ENCODE measurements around the gene ZBTB3.

DNA sequence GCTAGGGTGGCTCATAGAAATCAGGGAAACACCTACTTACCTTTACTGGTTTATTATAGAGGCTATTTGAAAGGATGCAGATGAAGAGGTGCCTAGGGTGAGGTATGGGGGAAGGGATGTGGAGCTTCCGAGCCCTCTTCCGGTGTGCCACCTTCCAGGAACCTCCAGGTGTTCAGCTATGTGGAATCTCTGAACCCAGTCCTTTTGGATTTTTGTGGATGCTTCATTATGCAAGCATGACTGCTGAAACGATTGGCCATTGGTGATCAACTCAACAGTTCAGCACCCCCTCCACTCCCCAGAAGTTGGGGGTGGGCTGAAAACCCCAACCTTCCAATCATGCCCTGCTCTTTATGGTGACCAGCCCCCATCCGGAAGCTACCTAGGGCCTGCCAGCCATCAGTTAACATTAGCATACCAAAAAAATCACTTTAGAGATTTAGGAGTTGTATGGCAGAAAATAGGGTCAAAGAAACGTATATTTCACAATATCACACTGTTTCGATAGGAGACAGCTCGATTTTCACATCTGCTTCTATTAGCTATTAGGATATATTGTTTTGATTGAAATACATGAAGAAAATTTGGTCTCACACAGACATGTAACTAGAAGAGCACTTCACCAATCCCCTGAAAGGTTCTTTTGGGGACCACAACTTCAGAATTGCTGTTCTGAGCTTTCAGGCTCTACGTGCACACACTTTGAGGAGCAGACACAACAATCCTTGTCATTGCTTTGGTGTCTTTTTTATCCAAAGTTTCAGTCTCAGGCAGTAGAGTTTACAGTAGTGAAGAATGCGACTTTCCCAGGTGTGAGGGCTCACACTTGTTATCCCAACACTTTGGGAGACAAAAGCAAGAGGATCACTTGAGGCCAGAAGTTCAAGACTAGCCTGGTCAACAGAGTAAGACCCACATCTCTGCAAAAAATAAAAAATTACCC, 4.2 kb upstream of the ZBTB3 start:
- TF ChIP-seq, protein P1, sequence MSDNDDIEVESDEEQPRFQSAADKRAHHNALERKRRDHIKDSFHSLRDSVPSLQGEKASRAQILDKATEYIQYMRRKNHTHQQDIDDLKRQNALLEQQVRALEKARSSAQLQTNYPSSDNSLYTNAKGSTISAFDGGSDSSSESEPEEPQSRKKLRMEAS (IDR thresholded peaks at IDR 0.05), result no peak
- TF ChIP-seq, protein P2, sequence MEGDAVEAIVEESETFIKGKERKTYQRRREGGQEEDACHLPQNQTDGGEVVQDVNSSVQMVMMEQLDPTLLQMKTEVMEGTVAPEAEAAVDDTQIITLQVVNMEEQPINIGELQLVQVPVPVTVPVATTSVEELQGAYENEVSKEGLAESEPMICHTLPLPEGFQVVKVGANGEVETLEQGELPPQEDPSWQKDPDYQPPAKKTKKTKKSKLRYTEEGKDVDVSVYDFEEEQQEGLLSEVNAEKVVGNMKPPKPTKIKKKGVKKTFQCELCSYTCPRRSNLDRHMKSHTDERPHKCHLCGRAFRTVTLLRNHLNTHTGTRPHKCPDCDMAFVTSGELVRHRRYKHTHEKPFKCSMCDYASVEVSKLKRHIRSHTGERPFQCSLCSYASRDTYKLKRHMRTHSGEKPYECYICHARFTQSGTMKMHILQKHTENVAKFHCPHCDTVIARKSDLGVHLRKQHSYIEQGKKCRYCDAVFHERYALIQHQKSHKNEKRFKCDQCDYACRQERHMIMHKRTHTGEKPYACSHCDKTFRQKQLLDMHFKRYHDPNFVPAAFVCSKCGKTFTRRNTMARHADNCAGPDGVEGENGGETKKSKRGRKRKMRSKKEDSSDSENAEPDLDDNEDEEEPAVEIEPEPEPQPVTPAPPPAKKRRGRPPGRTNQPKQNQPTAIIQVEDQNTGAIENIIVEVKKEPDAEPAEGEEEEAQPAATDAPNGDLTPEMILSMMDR (CRISPR knock-in tag; IDR thresholded peaks at IDR 0.05), result no peak
- TF ChIP-seq EZH2 (conservative IDR thresholded peaks at IDR 0.05; ENCODE audit: low read depth, low read length), result no peak
- TF ChIP-seq, protein P3, sequence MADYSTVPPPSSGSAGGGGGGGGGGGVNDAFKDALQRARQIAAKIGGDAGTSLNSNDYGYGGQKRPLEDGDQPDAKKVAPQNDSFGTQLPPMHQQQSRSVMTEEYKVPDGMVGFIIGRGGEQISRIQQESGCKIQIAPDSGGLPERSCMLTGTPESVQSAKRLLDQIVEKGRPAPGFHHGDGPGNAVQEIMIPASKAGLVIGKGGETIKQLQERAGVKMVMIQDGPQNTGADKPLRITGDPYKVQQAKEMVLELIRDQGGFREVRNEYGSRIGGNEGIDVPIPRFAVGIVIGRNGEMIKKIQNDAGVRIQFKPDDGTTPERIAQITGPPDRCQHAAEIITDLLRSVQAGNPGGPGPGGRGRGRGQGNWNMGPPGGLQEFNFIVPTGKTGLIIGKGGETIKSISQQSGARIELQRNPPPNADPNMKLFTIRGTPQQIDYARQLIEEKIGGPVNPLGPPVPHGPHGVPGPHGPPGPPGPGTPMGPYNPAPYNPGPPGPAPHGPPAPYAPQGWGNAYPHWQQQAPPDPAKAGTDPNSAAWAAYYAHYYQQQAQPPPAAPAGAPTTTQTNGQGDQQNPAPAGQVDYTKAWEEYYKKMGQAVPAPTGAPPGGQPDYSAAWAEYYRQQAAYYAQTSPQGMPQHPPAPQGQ (CRISPR knock-in tag; IDR thresholded peaks at IDR 0.05; ENCODE audit: borderline replicate concordance), result no peak
- no peak for TF ChIP-seq POLR2AphosphoS5 (IDR thresholded peaks at IDR 0.05; ENCODE audit: low read depth, low read length)
- TF ChIP-seq U2AF2 (IDR thresholded peaks at IDR 0.05; ENCODE audit: low read depth, low read length), result no peak
- no peak for TF ChIP-seq ZNF354B (CRISPR knock-in tag; IDR thresholded peaks at IDR 0.05)
- no peak for TF ChIP-seq NFE2L2 (IDR thresholded peaks at IDR 0.05; ENCODE audit: low read length)
- no peak for TF ChIP-seq MEF2D (CRISPR knock-in tag; IDR thresholded peaks at IDR 0.05)
